ENCODE data around the gene B3GNT9.

The B3GNT9 gene

GRCh38 chr16:67114793-67115192 is 36.0 kb downstream of the B3GNT9 start:
- DNase-seq (ENCODE audit: low read depth): no peak
- TF ChIP-seq, protein P1, sequence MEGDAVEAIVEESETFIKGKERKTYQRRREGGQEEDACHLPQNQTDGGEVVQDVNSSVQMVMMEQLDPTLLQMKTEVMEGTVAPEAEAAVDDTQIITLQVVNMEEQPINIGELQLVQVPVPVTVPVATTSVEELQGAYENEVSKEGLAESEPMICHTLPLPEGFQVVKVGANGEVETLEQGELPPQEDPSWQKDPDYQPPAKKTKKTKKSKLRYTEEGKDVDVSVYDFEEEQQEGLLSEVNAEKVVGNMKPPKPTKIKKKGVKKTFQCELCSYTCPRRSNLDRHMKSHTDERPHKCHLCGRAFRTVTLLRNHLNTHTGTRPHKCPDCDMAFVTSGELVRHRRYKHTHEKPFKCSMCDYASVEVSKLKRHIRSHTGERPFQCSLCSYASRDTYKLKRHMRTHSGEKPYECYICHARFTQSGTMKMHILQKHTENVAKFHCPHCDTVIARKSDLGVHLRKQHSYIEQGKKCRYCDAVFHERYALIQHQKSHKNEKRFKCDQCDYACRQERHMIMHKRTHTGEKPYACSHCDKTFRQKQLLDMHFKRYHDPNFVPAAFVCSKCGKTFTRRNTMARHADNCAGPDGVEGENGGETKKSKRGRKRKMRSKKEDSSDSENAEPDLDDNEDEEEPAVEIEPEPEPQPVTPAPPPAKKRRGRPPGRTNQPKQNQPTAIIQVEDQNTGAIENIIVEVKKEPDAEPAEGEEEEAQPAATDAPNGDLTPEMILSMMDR (IDR thresholded peaks at IDR 0.05; ENCODE audit: control insufficient read depth, extremely low read depth, insufficient read depth): no peak
- H3K4me3 ChIP-seq (ENCODE audit: low read depth, low read length): no peak overlapping the region

- DNase-seq (ENCODE audit: low read depth): peak; percentile 98
- TF ChIP-seq, protein P1 (IDR thresholded peaks at IDR 0.05; ENCODE audit: control insufficient read depth, extremely low read depth, insufficient read depth): 0 out of 2 replicates have a peak, but pooled peaks have one; percentile 7
- peak overlapping the region; percentile 98 for H3K4me3 ChIP-seq (ENCODE audit: low read depth, low read length)
Measured at GRCh38 chr16:67112591-67113399, 38.0 kb downstream of the B3GNT9 start.

DNA sequence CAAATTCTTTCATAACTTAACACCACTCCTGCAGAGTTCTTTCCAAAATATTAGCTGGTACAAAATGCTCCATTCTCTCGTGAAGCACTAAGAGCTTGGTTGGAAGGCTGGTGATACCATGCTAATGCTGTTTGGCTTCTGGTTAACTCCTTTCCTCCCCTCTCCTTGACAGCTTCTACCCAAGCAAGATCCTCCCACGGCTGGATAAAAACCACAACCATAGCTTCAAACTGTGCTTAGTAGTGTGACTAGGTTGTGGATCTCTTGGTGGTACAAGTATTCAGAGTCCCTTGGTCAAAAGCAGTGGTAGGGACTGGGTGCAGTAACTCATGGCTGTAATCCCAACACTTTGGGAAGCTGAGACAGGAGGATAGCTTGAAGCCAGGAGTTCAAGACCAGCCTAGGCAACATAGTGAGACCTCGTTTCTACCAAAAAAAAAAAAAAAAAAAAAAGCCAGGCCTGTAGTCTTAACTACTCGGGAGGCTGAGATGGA is 38.8 kb downstream of the B3GNT9 start:
- peak overlapping the region; percentile 98 for H3K4me3 ChIP-seq (ENCODE audit: low read depth, low read length)
- TF ChIP-seq, protein P1 (IDR thresholded peaks at IDR 0.05; ENCODE audit: control insufficient read depth, extremely low read depth, insufficient read depth): no peak
- no peak for DNase-seq (ENCODE audit: low read depth)

DNA sequence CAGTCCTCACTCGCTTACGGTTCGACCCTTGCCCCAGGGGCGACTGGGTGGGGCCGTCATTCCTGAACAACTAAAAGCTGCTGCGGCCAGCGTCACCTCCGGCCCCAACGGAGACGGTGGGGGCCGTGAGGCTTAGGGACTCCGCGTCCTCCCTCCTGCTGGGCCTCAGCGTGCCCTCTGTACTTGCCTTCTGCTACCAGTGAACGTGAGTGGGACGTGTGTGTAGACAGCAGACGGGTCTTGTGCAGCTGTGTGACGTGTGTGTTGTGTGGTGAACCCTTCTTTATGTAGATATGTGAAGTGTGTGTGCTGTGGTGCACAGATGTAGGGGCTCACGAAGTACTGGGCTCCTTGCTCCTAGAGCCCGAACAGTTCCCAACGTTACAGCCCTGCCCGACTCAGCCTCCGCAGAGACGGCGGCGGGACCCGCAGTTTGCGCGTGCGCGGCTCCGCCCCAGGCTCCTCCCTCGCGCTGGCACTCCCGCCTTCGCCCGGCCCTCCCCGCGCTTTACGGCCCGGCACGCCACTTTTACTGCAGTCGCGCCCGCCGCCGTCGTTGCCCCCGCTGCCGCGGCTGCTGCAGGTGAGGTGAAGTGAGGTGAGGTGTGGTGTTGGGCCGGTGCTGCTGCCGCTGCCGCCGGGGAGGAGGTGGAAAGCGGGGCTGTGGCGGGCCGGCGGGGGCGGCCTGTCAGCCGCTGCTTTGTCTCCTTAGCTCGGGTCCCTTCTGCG is 41.2 kb downstream of the B3GNT9 start, which contains the start of gene PHAF1:
Gene PHAF1 (plus strand): TSS at position 535 of the 729 bp plus-strand sequence. CDS start 235 bp downstream, outside the sequence.
- peak; percentile 63 for DNase-seq (ENCODE audit: low read depth)
- peak within 1 kb of the TSS; percentile 98 for H3K4me3 ChIP-seq (ENCODE audit: low read depth, low read length)
- TF ChIP-seq, protein P1 (IDR thresholded peaks at IDR 0.05; ENCODE audit: control insufficient read depth, extremely low read depth, insufficient read depth): no peak

GRCh38 chr16:67108931-67109406 is 41.8 kb downstream of the B3GNT9 start:
- no peak for DNase-seq (ENCODE audit: low read depth)
- H3K4me3 ChIP-seq (ENCODE audit: low read depth, low read length): peak overlapping the region; percentile 98

DNA sequence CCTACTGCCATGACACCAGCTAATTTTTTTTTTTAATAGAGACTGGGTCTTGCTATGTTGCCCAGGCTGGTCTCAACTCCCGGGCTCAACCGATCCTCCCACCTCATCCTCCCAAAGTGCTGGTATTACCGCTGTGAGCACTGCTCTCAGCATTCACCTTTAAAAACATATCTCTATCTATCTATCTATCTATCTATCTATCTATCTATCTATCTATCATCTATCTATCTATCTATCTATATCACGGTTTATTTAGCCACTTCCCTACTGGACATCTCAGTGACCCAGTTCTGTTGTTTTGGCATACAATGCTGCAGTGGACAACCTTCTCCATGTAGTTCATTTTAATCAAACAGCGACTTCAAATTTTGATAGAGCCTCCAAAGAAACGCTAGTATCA is 42.3 kb downstream of the B3GNT9 start:
- H3K4me3 ChIP-seq (ENCODE audit: low read depth, low read length): no peak overlapping the region
- DNase-seq (ENCODE audit: low read depth): no peak
- TF ChIP-seq, protein P1 (IDR thresholded peaks at IDR 0.05; ENCODE audit: control insufficient read depth, extremely low read depth, insufficient read depth): no peak

More at GRCh38 chr16:67108931-67109406, 41.8 kb downstream of the B3GNT9 start:
- TF ChIP-seq, protein P1 (IDR thresholded peaks at IDR 0.05; ENCODE audit: control insufficient read depth, extremely low read depth, insufficient read depth): no peak
